Measurements from ENCODE around the gene RTF2. TPM values are rescaled to one million over a fixed set of nuclear protein-coding genes. Genes with fewer than 3 reads are reported as not detected.
"Not testable (repeated sequence)": the region's sequence is repeated elsewhere in the genome, so short reads cannot be mapped to it uniquely, and the experiment has no call there.

RTF2 gene
- total and polyA plus RNA-seq, 2 of the 13 experiments (the other 11 are each of a cell fraction or from before 2014, with no cell fraction given), result 81.8 to 142 TPM

DNA sequence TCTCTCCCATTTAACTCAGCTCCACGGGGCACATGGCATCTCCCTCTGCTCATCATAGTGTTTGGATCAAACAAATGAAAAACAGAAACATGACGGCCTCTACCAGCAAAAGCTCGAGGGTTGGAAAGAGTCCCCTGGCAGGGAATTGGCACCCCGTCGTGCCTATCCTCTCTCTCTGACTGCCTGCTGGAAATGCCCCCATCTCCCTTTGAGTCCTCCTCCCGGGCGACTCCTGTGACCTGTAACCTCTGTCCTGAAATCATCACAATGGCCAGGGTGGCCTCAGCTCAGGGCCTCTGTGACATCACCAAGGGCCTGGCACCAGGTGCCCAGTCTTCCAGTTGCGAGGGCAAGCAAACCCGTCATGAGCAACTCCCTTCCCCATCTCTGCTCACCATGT, 64.5 kb downstream of the RTF2 start, which contains the start of gene FAM209B:
FAM209B (plus strand) TSS at position 301 of the 400 bp plus-strand sequence; CDS start at position 397, 96 bp downstream.
- WGBS (ENCODE audit: low lambda C conversion rate), result 38% methylated on average over 9 of the region's 9 CpGs
- DNase-seq (ENCODE audit: low spot score); CTCF ChIA-PET (ENCODE audit: low intra/inter-chr PET ratio, low total read pairs); H3K4me2 ChIP-seq (ENCODE audit: low read depth, low read length); intact Hi-C loops (cut with micrococcal nuclease; ENCODE audit: unreplicated experiment); H3K9me3 ChIP-seq (ENCODE audit: low read length); H3K4me1 ChIP-seq (ENCODE audit: insufficient read depth, low read length); H3K9ac ChIP-seq (ENCODE audit: insufficient read depth, low read depth, low read length); H3K27me3 ChIP-seq (ENCODE audit: control insufficient read depth in 1 of 2, insufficient read depth in 2 of 2, low read length in 2 of 2); H3K36me3 ChIP-seq (replicated peaks in 1 of 2; ENCODE audit: control insufficient read depth in 1 of 2, insufficient read depth in 2 of 2, low read length in 2 of 2); H3K27ac ChIP-seq (ENCODE audit: extremely low read length, insufficient read depth, low read length); ATAC-seq; FAIRE-seq; H3K79me2 ChIP-seq (ENCODE audit: insufficient read depth, low read length); H2AFZ ChIP-seq (ENCODE audit: low read length); H4K20me1 ChIP-seq (ENCODE audit: insufficient read depth, low read length); BruUV-seq (replicated peaks); POLR2A ChIA-PET; H3K4me3 ChIP-seq (replicated peaks in 1 of 3; ENCODE audit: insufficient read depth in 1 of 3, low read depth in 2 of 3, low read length in 3 of 3); TF ChIP-seq CREB1 (CRISPR knock-in tag; IDR thresholded peaks at IDR 0.05): not testable (repeated sequence)
- TF ChIP-seq CREB1 (IDR thresholded peaks at IDR 0.05), result peak; percentile 41; the same call in 1 of the 2 replicates
- in situ Hi-C loops (cut with HindIII; ENCODE audit: extremely low pct_ligation_motif_present, low pct_unique_long_range_greater_than_20kb), result loop anchor here (10.0 kb wide), 1 partner anchor 58 kb away; no protein-coding TSS in a partner anchor

DNA sequence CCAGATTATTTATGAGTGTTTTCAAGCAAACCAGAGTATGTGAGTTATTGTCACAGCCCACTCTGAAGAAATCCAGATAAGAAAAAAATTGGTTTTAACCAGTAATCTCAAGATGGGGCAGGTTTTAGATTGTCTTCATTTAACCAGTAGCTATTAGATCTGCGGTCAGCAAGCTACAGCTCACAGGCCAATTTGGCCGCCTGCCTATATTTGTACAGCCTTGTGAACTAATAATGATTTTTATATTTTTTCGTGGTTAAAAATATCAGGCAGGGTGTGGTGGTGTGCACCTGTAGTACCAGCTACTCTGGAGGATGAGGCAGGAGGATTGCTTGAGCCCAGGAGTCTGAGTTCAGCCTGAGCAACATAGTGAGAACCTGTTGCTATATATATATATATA, 69.6 kb downstream of the RTF2 start:
- H3K9ac ChIP-seq (ENCODE audit: insufficient read depth, low read depth, low read length), result no peak overlapping the region
- TF ChIP-seq TBX3 (IDR thresholded peaks at IDR 0.05; ENCODE audit: borderline replicate concordance) (no peak), TMF1 (CRISPR knock-in tag; IDR thresholded peaks at IDR 0.05; ENCODE audit: low read depth) (no peak), ZNF30 (CRISPR knock-in tag; IDR thresholded peaks at IDR 0.05) (no peak), ZNF674 (CRISPR knock-in tag; IDR thresholded peaks at IDR 0.05; ENCODE audit: low read depth) (no peak), MEIS2 (CRISPR knock-in tag; IDR thresholded peaks at IDR 0.05) (no peak)
- TF ChIP-seq, protein P1, sequence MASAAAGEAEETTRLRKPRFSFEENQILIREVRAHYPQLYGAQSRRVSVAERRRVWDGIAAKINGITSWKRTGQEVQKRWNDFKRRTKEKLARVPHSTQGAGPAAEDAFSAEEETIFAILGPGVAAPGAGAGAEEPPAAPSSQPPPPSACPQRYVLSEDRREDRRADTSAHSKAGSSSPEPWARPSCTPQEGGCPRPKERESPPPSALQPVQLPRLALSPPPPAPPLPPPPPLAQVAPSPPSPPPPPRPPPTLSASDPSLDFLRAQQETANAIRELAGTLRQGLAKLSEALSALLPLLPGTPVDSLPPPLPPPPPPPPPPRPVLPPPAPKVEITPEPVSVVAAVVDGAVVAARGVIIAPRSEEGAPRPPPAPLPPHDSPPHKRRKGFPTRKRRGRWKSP (CRISPR knock-in tag; IDR thresholded peaks at IDR 0.05), result no peak
- TF ChIP-seq, protein P2, sequence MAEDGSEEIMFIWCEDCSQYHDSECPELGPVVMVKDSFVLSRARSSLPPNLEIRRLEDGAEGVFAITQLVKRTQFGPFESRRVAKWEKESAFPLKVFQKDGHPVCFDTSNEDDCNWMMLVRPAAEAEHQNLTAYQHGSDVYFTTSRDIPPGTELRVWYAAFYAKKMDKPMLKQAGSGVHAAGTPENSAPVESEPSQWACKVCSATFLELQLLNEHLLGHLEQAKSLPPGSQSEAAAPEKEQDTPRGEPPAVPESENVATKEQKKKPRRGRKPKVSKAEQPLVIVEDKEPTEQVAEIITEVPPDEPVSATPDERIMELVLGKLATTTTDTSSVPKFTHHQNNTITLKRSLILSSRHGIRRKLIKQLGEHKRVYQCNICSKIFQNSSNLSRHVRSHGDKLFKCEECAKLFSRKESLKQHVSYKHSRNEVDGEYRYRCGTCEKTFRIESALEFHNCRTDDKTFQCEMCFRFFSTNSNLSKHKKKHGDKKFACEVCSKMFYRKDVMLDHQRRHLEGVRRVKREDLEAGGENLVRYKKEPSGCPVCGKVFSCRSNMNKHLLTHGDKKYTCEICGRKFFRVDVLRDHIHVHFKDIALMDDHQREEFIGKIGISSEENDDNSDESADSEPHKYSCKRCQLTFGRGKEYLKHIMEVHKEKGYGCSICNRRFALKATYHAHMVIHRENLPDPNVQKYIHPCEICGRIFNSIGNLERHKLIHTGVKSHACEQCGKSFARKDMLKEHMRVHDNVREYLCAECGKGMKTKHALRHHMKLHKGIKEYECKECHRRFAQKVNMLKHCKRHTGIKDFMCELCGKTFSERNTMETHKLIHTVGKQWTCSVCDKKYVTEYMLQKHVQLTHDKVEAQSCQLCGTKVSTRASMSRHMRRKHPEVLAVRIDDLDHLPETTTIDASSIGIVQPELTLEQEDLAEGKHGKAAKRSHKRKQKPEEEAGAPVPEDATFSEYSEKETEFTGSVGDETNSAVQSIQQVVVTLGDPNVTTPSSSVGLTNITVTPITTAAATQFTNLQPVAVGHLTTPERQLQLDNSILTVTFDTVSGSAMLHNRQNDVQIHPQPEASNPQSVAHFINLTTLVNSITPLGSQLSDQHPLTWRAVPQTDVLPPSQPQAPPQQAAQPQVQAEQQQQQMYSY (CRISPR knock-in tag; IDR thresholded peaks at IDR 0.05), result no peak
- TF ChIP-seq, protein P3, sequence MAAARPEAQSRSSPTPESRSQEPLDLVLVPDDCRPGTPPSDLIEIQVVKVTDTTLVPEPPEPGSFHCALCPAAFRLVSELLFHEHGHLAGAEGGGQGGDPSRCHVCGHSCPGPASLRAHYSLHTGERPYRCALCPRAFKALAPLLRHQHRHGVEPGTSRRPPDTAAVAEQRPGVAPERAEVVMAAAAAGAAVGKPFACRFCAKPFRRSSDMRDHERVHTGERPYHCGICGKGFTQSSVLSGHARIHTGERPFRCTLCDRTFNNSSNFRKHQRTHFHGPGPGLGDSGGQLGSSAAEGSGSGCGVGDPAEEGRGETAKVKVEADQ (CRISPR knock-in tag; IDR thresholded peaks at IDR 0.05; ENCODE audit: borderline replicate concordance), result no peak
- TF ChIP-seq, protein P4, sequence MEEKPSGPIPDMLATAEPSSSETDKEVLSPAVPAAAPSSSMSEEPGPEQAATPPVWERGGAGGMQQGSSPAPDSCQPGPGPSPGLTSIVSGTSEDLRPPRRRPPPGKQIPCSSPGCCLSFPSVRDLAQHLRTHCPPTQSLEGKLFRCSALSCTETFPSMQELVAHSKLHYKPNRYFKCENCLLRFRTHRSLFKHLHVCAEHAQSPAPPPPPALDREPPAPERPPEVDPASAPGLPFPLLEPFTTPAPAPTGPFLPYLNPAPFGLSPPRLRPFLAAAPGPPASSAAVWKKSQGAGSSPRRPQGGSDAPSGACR (CRISPR knock-in tag; IDR thresholded peaks at IDR 0.05), result no peak

More for the DNA sequence above, 69.6 kb downstream of the RTF2 start:
- ChIA-PET POLR2A (no interaction called here), CTCF (ENCODE audit: low intra/inter-chr PET ratio, low total read pairs) (no interaction called here)
- H3K4me3 ChIP-seq (replicated peaks in 1 of 3; ENCODE audit: insufficient read depth in 1 of 3, low read depth in 2 of 3, low read length in 3 of 3), result no peak overlapping the region
- H3K9me3 ChIP-seq (ENCODE audit: low read length), result no peaks in the 10 kb centered on the region
- no peaks in the 10 kb centered on the region for H4K20me1 ChIP-seq (ENCODE audit: insufficient read depth, low read length)
- BruUV-seq (replicated peaks), result no TSS peak
- H3K36me3 ChIP-seq (replicated peaks in 1 of 2; ENCODE audit: control insufficient read depth in 1 of 2, insufficient read depth in 2 of 2, low read length in 2 of 2), result no peaks in the 10 kb centered on the region
- WGBS (ENCODE audit: low lambda C conversion rate), result 42% methylated on average over 3 of the region's 3 CpGs
- intact Hi-C loops (cut with micrococcal nuclease; ENCODE audit: unreplicated experiment), result no loop called here
- H3K79me2 ChIP-seq (ENCODE audit: insufficient read depth, low read length), result no peaks in the 10 kb centered on the region
- H3K27ac ChIP-seq (ENCODE audit: extremely low read length, insufficient read depth, low read length), result no peak overlapping the region
- H3K4me2 ChIP-seq (ENCODE audit: low read depth, low read length), result no peak overlapping the region
- FAIRE-seq (no peak), DNase-seq (ENCODE audit: low spot score) (no peak), ATAC-seq (no peak)
- peaks cover 0 to 5% of the 10 kb centered on the region in 2 experiments; a peak in 1 of 5 replicates for H3K27me3 ChIP-seq (ENCODE audit: control insufficient read depth in 1 of 2, insufficient read depth in 2 of 2, low read length in 2 of 2)
- no peaks in the 10 kb centered on the region for H3K4me1 ChIP-seq (ENCODE audit: insufficient read depth, low read length)
- no peak overlapping the region for H2AFZ ChIP-seq (ENCODE audit: low read length)
- in situ Hi-C loops (cut with HindIII; ENCODE audit: extremely low pct_ligation_motif_present, low pct_unique_long_range_greater_than_20kb), result loop anchor here (10.0 kb wide), 1 partner anchor 63 kb away; no protein-coding TSS in a partner anchor
